Stimulated activated CD4-positive, alpha-beta T cell treated with anti-CD3 and anti-CD28 coated beads, Interleukin-1b, Interleukin-23, amount 100 ng/mL, for 1 hour (primary cell): ENCODE data around the gene NUDCD3.

ENCODE experiments used
- DNase-seq, 2 donors: peaks; one replicate each; pipeline ENCODE4 v3.0.0-alpha.2; 2020; ENCODE audit warnings: low read depth in 2 of 2

Gene NUDCD3

GRCh38 chr7:44383566-44383965 lies 106.9 kb downstream of the NUDCD3 start:
- DNase-seq = no peak

GRCh38 chr7:44382459-44383265 lies 107.8 kb downstream of the NUDCD3 start:
- DNase-seq = no peak

GRCh38 chr7:44381494-44382220 lies 108.8 kb downstream of the NUDCD3 start:
- no peak for DNase-seq

- DNase-seq = no peak
Observed at GRCh38 chr7:44380831-44381493, 109.5 kb downstream of the NUDCD3 start.

GRCh38 chr7:44380189-44380830 lies 110.1 kb downstream of the NUDCD3 start:
- DNase-seq = no peak

GRCh38 chr7:44379366-44380188 lies 110.9 kb downstream of the NUDCD3 start:
- DNase-seq = no peak

GRCh38 chr7:44378744-44379143 lies 111.7 kb downstream of the NUDCD3 start:
- DNase-seq = no peak

- DNase-seq = no peak
Observed at GRCh38 chr7:44377681-44378421, 112.6 kb downstream of the NUDCD3 start.

- no peak for DNase-seq
Observed at GRCh38 chr7:44377134-44377463, 113.4 kb downstream of the NUDCD3 start.

- no peak for DNase-seq
Observed at GRCh38 chr7:44376429-44377133, 113.9 kb downstream of the NUDCD3 start.

- DNase-seq = no peak
Observed at GRCh38 chr7:44375926-44376342, 114.5 kb downstream of the NUDCD3 start.

GRCh38 chr7:44375236-44375699 lies 115.2 kb downstream of the NUDCD3 start:
- DNase-seq = no peak

- DNase-seq = no peak
Observed at GRCh38 chr7:44374007-44374763, 116.3 kb downstream of the NUDCD3 start.

GRCh38 chr7:44373418-44373740 lies 117.1 kb downstream of the NUDCD3 start:
- DNase-seq = no peak

GRCh38 chr7:44372560-44373417 lies 117.7 kb downstream of the NUDCD3 start:
- no peak for DNase-seq

GRCh38 chr7:44368885-44369284 lies 121.6 kb downstream of the NUDCD3 start:
- DNase-seq = no peak

GRCh38 chr7:44368455-44368854 lies 122.0 kb downstream of the NUDCD3 start:
- DNase-seq = no peak

- no peak for DNase-seq
Observed at GRCh38 chr7:44367475-44368043, 122.9 kb downstream of the NUDCD3 start.
